Measurements from ENCODE around the gene SCN7A.

DNA sequence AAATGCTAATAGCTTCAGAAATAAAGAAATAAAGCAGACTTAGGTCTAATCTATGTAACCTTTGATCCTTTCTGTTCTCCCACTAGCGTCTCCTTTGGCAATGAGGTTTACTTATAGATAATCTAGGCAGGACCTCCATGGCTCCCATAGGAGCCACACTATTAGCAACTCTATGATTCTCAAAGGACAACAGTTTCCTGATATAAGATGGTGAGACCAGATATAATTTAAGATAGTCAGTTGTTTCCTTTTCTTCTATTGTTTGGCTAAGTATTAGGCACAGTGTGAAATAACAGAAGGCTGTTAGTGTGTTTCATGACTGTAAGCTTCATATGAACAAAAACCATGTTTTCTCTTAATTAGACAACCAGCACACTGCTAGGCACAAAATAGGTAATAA is 59.6 kb downstream of the SCN7A start:
- no peak for TF ChIP-seq POLR2A (IDR thresholded peaks at IDR 0.05)
- TF ChIP-seq, protein P1, sequence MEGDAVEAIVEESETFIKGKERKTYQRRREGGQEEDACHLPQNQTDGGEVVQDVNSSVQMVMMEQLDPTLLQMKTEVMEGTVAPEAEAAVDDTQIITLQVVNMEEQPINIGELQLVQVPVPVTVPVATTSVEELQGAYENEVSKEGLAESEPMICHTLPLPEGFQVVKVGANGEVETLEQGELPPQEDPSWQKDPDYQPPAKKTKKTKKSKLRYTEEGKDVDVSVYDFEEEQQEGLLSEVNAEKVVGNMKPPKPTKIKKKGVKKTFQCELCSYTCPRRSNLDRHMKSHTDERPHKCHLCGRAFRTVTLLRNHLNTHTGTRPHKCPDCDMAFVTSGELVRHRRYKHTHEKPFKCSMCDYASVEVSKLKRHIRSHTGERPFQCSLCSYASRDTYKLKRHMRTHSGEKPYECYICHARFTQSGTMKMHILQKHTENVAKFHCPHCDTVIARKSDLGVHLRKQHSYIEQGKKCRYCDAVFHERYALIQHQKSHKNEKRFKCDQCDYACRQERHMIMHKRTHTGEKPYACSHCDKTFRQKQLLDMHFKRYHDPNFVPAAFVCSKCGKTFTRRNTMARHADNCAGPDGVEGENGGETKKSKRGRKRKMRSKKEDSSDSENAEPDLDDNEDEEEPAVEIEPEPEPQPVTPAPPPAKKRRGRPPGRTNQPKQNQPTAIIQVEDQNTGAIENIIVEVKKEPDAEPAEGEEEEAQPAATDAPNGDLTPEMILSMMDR (IDR thresholded peaks at IDR 0.05), result no peak

Data from adrenal gland (tissue), 5 donors.